DLD1 (cell line): ENCODE data around the gene GTF2B.
"Not testable (repeated sequence)": the region's sequence is repeated elsewhere in the genome, so short reads cannot be mapped to it uniquely, and the experiment has no call there.

ENCODE experiments used
- in situ Hi-C: cut with HindIII; loops from 2 replicates; pipeline ENCODE4 v1.10.0; 2017; ENCODE audit warnings: low sequenced_read_pairs

The GTF2B gene

GRCh38 chr1:88888750-88889149 lies 2.6 kb downstream of the GTF2B start:
- in situ Hi-C loops = no loop called here

DNA sequence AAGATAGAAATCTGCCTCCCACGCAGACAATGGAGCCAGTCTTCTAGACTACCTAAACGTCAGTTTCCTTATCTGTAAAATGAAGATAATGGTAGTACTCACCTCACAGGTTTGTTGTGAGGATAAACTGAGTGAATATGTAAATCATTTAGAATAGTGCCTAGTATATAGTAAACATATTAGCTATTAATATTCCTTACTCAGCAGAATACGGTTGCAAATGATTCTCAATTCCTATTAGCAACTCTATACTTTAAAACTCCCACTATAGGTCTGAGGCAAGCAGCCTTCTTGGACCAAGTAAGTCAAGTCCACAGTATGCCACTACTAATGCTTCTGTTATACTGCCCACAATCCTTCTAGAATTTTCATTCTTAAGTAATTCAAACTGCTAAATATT lies 5.4 kb downstream of the GTF2B start:
- in situ Hi-C loops = no loop called here

DNA sequence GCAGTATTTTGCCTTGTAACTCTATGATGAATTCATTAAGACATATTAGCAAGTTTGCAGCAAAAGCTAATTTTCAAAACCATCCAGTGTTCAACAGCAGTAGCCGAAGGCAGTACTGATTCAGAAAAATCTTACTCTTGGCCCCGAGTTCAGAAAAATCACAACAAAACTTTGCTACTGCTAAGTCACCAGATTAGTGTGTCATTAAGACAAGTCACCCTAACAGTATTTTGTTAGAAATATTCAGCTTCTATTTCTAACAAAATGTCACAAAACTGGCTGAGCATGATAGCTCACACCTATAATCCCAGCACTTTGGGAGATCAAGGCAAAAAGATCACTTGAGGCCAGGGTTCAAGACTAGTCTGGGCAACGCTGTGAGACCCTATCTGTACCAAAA lies 8.2 kb downstream of the GTF2B start:
- in situ Hi-C loops = no loop called here

DNA sequence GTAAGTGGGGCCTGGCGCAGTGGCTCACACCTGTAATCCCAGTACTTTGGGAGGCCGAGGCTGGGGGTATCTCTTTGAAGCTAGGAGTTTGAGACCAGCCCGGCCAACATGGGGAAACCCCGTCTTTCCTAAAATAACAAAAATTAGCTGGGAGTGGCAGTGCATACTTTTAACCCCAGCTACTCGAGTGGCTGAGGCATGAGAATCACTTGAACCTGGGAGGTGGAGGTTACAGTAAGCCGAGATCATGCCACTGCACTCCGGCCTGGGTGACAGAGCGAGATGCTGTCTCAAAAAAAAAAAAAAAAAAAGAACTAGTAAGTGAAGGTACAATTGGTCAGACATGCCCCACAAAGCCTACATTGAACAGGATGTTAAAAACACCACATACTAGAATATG lies 10.7 kb downstream of the GTF2B start:
- in situ Hi-C loops = not testable (repeated sequence)

- in situ Hi-C loops = no loop called here
These were observed 12.6 kb downstream of the GTF2B start for GRCh38 chr1:88878731-88879130.

- in situ Hi-C loops = no loop called here
These were observed 13.5 kb downstream of the GTF2B start for GRCh38 chr1:88877911-88878310.

DNA sequence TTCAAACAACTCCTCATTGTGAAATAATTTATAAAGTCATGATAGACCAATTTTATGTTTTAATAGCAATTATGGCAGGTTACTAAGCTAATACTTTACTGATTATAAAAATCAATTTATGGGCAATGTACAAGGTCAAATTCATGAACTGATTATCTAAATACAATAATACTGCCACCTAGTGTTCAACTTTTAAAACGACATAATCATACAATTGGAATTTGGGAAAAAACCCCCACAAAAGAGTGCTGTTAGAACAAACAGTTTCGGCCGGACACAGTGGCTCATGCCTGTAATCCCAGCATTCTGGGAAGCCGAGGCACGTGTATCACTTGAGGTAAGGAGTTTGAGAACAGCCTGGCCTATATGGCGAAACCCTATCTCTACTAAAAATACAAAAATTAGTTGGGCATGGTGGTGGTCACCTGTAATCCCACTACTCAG lies 14.0 kb downstream of the GTF2B start:
- in situ Hi-C loops = no loop called here

- in situ Hi-C loops = no loop called here
These were observed 14.6 kb downstream of the GTF2B start for GRCh38 chr1:88876573-88877365.

DNA sequence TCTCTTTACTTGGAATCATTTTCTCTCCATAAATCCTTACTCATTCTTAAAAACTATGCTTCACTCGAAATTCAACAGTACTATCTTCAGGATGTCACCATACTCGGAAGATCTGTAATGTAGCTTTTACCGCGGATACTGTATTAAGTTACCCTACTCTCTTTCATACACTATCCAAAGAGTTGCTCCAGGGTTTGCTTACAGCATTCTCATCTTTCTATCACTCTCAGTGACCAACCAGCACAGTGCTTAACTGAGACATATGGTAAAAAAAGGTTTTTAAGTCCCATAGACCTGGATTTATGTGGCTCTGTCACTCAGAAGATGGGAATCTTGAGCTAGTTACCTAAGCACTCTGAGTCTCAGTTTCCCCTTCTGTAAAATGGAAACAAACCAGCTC lies 15.8 kb downstream of the GTF2B start:
- in situ Hi-C loops = no loop called here

GRCh38 chr1:88873737-88874349 lies 17.5 kb downstream of the GTF2B start:
- in situ Hi-C loops = no loop called here

- in situ Hi-C loops = not testable (repeated sequence)
These were observed 21.7 kb downstream of the GTF2B start for GRCh38 chr1:88869644-88870043.

DNA sequence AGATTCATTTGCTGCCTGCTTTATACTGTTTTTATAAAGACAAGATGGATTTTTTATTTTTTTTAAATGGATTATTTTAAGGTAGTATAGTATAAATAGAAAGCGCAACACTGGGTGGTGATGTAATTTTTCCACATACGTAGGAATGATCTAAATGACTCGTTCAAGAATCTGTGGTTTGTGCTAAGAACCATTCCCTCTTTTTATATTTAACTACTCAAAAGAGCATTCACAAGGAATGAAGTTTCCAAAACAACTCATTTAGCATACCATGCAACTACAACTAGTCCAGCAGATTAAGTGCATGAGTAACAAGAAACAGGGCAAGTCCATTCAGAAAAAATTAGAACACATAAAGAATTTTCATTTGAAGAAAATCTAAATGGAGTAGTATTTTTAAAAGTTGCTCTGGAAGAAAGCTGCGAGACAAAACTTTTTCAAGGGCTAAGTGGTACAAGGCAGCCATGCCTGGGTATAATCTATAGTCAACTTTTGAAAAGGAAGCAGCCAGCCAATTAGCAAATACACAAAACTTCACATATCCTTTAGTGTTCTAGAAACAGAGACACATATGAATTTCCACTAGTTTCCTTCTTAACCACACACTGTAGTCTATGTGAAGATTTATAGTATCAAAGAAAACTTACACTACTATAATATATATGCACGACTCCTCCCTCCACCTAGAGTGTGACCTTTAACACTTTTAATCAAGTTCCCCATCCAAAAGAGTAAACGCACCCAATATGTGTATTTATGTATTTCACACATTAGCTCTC lies 23.4 kb downstream of the GTF2B start:
- in situ Hi-C loops = no loop called here

DNA sequence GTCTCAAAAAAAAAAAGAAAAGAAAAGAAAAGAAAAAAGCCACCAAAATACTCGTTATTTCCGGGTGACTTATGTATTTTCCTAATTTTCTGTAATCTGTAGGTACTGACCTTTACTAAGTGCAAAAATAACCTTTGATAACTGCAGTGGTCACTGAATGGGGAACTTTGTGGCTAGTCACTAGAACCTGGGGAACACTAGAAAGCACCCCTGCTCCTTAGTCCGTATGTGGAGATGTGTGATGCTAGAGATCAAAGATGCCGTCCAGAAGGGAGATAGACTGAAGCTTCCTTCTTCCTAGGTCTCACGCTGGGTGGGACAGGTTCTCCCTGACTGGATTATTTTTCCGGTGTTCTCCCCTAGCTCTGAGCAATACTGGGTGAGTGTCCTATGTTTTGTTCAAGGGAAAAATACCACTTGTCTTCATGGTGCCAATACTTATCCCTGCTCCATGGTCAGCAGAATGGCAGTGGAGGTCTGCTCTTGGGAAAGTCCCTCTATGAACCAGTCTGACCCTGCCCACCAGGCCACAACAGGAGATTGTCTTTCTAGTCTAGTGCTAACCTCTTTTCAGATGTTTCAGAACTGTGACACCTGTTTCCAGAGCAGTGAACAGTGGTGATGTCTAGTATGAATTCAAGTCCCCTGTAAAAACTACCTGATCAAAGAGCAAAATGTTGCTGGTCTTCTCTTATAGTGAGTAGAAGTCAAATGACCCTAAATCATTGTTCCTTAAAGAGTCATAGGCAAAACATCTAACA lies 39.9 kb downstream of the GTF2B start:
- in situ Hi-C loops = no loop called here

- in situ Hi-C loops = no loop called here
These were observed 43.7 kb downstream of the GTF2B start for GRCh38 chr1:88847643-88848042.

- in situ Hi-C loops = no loop called here
These were observed 65.6 kb downstream of the GTF2B start for GRCh38 chr1:88825721-88826120.

DNA sequence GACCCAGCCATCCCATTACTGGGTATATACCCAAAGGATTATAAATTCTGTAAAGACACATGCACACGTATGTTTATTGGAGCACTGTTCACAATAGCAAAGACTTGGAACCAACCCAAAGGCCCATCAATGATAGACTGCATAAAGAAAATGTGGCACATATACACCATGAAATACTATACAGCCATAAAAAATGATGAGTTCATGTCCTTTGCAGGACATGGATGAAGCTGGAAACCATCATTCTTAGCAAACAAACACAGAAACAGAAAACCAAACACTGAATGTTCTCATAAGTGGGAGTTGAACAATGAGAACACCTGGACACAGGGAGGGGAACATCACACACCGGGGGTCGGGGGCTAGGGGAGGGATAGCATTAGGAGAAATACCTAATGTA lies 71.7 kb downstream of the GTF2B start:
- in situ Hi-C loops = not testable (repeated sequence)

DNA sequence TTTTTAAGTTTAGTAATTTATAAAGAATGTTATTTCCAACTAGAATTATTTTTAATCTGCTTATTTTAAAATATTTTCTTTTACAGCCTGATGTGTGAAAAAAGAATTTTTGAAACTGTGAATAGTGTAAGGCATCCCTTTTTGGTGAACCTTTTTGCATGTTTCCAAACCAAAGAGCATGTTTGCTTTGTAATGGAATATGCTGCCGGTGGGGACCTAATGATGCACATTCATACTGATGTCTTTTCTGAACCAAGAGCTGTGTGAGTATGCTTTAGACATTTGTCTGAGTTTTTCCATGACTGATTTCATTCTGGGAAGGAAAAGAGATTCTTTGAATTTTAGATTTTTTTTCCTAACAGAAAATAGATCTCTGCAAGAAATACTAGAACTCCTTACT lies 77.9 kb downstream of the GTF2B start:
- in situ Hi-C loops = no loop called here

- in situ Hi-C loops = no loop called here
These were observed 79.0 kb downstream of the GTF2B start for GRCh38 chr1:88812366-88812765.

GRCh38 chr1:88803444-88803843 lies 87.9 kb downstream of the GTF2B start:
- in situ Hi-C loops = no loop called here

DNA sequence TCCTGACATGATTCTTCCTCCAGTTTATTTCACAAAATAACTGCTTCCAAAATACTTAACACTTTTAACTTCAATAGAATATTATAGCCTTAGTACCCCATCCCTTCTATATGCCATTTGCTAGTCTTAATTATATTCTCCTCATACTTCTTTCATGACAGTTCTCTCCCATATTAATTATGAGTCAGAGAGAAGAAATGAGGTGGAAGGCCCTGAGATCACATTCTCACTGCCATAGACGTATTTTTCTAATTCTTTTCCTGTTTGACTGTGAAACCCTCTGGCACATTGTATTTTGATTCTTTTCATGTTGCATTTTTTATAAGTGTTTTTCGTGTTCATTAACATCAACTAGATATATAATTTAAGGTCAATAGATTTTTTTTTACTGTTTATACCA lies 88.4 kb downstream of the GTF2B start:
- in situ Hi-C loops = no loop called here
